K562 (cell line): ENCODE results near the gene TMEM147. TPM values are rescaled to one million over a fixed set of nuclear protein-coding genes. Genes with fewer than 3 reads are reported as not detected.

ENCODE experiments used
- GATAD2B ChIP-seq: fragments of 450-650 bp; IDR thresholded peaks from 2 replicates; pipeline ENCODE4 v1.6.1; 2017; ENCODE audit warnings: mild to moderate bottlenecking, borderline replicate concordance
- HOXB6 ChIP-seq: fragments of 250-450 bp; sonication (Bioruptor Pico); IDR thresholded peaks from 2 replicates; pipeline ENCODE4 v1.5.1; 2022; ENCODE audit warnings: mild to moderate bottlenecking, borderline replicate concordance
- LCOR ChIP-seq: sonication (generic); formaldehyde crosslinking; IDR thresholded peaks from 2 replicates; pipeline ENCODE4 v1.8.0; 2022; ENCODE audit warnings: mild to moderate bottlenecking, missing genetic modification reagents
- NR4A1 ChIP-seq, 2 experiments: fragments of 250-450 bp in 1 of 2; fragments of 450-650 bp in 1 of 2; sonication (Bioruptor Pico) in 1 of 2; IDR thresholded peaks; 2 replicates each; pipeline versions ENCODE4 v1.4.0 to v1.6.1; 2016 to 2020; ENCODE audit warnings: mild to moderate bottlenecking in 2 of 2, missing compliant biosample characterization in 1 of 2, missing genetic modification characterization in 1 of 2, moderate library complexity in 1 of 2
- NUFIP1 ChIP-seq: fragments of 450-650 bp; IDR thresholded peaks from 2 replicates; pipeline ENCODE4 v1.6.1; 2018; ENCODE audit not compliant: partially characterized antibody
- PTTG1 ChIP-seq: fragments of 450-650 bp; IDR thresholded peaks from 2 replicates; pipeline ENCODE4 v1.6.1; 2016; ENCODE audit warnings: low read depth, mild to moderate bottlenecking, missing genetic modification characterization, missing compliant biosample characterization
- SIN3B ChIP-seq: fragments of 450-650 bp; IDR thresholded peaks from 2 replicates; pipeline ENCODE4 v1.6.1; 2017; ENCODE audit warnings: low read depth, mild to moderate bottlenecking, moderate library complexity
- TBP ChIP-seq: optimal IDR thresholded peaks from 2 replicates; pipeline ENCODE3; 2011; ENCODE audit warnings: low read depth, low read length, improper control_type of control experiment
- XRCC5 ChIP-seq: fragments of 200-400 bp; formaldehyde crosslinking; IDR thresholded peaks from 2 replicates; pipeline ENCODE4 v1.6.1; 2017; ENCODE audit warnings: low read depth, mild to moderate bottlenecking, low read length
- ZEB2 ChIP-seq: fragments of 450-650 bp; IDR thresholded peaks from 2 replicates; pipeline ENCODE4 v1.6.1; 2016
- ZFP36 ChIP-seq: fragments of 150-350 bp; IDR thresholded peaks from 2 replicates; pipeline ENCODE4 v1.6.1; 2018; ENCODE audit warnings: low read length, low read depth; ENCODE audit not compliant: partially characterized antibody
- ZKSCAN3 ChIP-seq: fragments of 250-450 bp; sonication (Bioruptor Pico); IDR thresholded peaks from 2 replicates; pipeline ENCODE4 v1.4.0; 2020
- ZNF224 ChIP-seq: sonication (generic); formaldehyde crosslinking; IDR thresholded peaks from 2 replicates; pipeline ENCODE4 v1.8.0; 2022; ENCODE audit warnings: mild to moderate bottlenecking, missing genetic modification reagents
- ZNF280A ChIP-seq: fragments of 450-650 bp; IDR thresholded peaks from 2 replicates; pipeline ENCODE4 v1.6.1; 2018; ENCODE audit warnings: mild to moderate bottlenecking, low read depth; ENCODE audit not compliant: partially characterized antibody
- ZNF518B ChIP-seq: fragments of 250-450 bp; sonication (Bioruptor Pico); IDR thresholded peaks from 2 replicates; pipeline ENCODE4 v1.5.0; 2021; ENCODE audit warnings: mild to moderate bottlenecking, moderate library complexity
- ZNF75A ChIP-seq: fragments of 450-650 bp; formaldehyde crosslinking; IDR thresholded peaks from 2 replicates; pipeline ENCODE4 v1.4.0; 2020; ENCODE audit warnings: mild to moderate bottlenecking
- polyA plus RNA-seq, 8 experiments: library from polyadenylated mRNA; depleted of rRNA in 4 of 8; stranded (reverse) in 5 of 8; unstranded in 3 of 8; fragments of >200 nt; fragmentation: Nextera tagmentation in 2 of 8; fragmentation: Illumina TruSeq in 1 of 8; extraction: Ambion mirVana in 2 of 8; extraction: Trizol in 1 of 8; gene quantifications; 2 replicates each; pipeline versions ENCODE4 v1.2.1 to v1.2.3, GENCODE V29; 2011 to 2014; ENCODE audit warnings: inconsistent platforms in 1 of 8, missing spikeins in 1 of 8
- total RNA-seq, 7 experiments: library from RNA; depleted of rRNA in 6 of 7; stranded (reverse); fragments of >200 nt in 6 of 7; fragmentation: Illumina TruSeq in 2 of 7; extraction: Trizol in 2 of 7; gene quantifications; 2 replicates each; pipeline versions ENCODE4 v1.2.1 to v1.2.3, GENCODE V29; 2011 to 2021; ENCODE audit warnings: low replicate concordance in 1 of 7
- TF ChIP-seq, protein P1 (sequence below): fragments of 200-800 bp; sonication (Bioruptor generic); IDR thresholded peaks from 2 replicates; pipeline ENCODE4 v1.6.1; 2016; ENCODE audit warnings: missing genetic modification characterization, missing compliant biosample characterization

The TMEM147 gene
- total and polyA plus RNA-seq, 9 of the 15 experiments (the other 6 are each of a cell fraction or from before 2014, with no cell fraction given), result 73.8 to 194 (median 142) TPM

DNA sequence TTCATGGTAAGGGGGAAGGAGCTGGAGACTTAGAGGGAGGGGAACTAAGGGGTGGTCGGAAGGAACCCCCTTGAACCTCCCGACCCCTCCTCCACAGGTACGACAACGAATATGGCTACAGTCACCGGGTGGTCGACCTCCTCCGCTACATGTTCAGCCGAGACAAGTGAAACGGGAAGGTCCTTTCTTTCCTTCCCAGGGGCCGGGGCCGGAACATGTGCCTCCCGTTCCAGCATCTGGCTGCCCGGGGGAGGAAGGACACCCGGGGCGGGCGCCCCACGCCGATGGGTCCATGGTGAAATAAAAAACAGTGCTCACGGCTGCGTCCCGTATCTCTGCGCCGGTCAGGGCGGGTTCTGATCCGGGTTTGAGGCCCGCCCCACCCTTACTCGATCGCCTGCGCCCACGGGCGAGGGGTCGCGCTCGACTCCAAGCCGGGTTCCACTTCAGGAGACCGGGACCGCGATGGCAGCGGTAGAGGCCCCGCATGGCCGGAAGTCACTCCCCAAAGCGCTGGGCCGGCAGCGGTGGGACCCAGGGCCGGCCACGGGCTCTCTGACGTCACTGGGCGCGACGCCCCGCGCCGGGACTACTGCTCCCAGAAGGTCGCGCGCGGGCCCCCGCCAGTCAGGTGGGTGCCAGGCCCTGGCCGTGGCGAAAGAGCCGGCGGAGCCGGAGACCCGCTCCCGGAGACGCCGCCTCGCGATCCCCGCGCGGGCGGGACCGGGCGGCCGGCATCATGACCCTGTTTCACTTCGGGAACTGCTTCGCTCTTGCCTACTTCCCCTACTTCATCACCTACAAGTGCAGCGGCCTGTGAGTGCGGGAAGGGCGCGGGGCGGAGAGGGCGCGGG, at the start of gene TMEM147 (continued):
- TF ChIP-seq, protein P1, sequence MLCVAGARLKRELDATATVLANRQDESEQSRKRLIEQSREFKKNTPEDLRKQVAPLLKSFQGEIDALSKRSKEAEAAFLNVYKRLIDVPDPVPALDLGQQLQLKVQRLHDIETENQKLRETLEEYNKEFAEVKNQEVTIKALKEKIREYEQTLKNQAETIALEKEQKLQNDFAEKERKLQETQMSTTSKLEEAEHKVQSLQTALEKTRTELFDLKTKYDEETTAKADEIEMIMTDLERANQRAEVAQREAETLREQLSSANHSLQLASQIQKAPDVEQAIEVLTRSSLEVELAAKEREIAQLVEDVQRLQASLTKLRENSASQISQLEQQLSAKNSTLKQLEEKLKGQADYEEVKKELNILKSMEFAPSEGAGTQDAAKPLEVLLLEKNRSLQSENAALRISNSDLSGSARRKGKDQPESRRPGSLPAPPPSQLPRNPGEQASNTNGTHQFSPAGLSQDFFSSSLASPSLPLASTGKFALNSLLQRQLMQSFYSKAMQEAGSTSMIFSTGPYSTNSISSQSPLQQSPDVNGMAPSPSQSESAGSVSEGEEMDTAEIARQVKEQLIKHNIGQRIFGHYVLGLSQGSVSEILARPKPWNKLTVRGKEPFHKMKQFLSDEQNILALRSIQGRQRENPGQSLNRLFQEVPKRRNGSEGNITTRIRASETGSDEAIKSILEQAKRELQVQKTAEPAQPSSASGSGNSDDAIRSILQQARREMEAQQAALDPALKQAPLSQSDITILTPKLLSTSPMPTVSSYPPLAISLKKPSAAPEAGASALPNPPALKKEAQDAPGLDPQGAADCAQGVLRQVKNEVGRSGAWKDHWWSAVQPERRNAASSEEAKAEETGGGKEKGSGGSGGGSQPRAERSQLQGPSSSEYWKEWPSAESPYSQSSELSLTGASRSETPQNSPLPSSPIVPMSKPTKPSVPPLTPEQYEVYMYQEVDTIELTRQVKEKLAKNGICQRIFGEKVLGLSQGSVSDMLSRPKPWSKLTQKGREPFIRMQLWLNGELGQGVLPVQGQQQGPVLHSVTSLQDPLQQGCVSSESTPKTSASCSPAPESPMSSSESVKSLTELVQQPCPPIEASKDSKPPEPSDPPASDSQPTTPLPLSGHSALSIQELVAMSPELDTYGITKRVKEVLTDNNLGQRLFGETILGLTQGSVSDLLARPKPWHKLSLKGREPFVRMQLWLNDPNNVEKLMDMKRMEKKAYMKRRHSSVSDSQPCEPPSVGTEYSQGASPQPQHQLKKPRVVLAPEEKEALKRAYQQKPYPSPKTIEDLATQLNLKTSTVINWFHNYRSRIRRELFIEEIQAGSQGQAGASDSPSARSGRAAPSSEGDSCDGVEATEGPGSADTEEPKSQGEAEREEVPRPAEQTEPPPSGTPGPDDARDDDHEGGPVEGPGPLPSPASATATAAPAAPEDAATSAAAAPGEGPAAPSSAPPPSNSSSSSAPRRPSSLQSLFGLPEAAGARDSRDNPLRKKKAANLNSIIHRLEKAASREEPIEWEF (CRISPR knock-in tag), result no peak
- TF ChIP-seq SIN3B (peak; percentile 82), ZNF224 (CRISPR knock-in tag) (no peak), ZEB2 (no peak), GATAD2B (no peak), ZKSCAN3 (CRISPR knock-in tag) (no peak), ZNF280A (no peak), ZNF75A (no peak), ZFP36 (no peak), PTTG1 (tag) (no peak), LCOR (CRISPR knock-in tag) (0 out of 2 replicates have a peak, but pooled peaks have one; percentile 53), NR4A1 (CRISPR knock-in tag; IDR thresholded peaks at IDR 0.05) (0 out of 2 replicates have a peak, but pooled peaks have one; percentile 17), NR4A1 (tag; IDR thresholded peaks at IDR 0.05) (no peak), XRCC5 (peak; percentile 19; the same call in 1 of the 2 replicates), ZNF518B (CRISPR knock-in tag) (no peak), HOXB6 (CRISPR knock-in tag) (no peak), TBP (peak; percentile 74), NUFIP1 (no peak)
